Astrocyte of the cerebellum (primary cell): Measurements from ENCODE around the gene COPZ2.
"Not testable (repeated sequence)": the region's sequence is repeated elsewhere in the genome, so short reads cannot be mapped to it uniquely, and the experiment has no call there.

Experiments used
- DNase-seq: peaks from one replicate; pipeline ENCODE4 v3.0.0-alpha.2; 2011; ENCODE audit warnings: low read depth
- H3K4me3 ChIP-seq: 2 replicates; pipeline ENCODE4 v1.5.1; 2011; ENCODE audit warnings: mild to moderate bottlenecking, low read depth, low read length, moderate library complexity
- in situ Hi-C: cut with HindIII; loops from 2 replicates; pipeline ENCODE4 v1.10.0; 2017; ENCODE audit warnings: low sequenced_read_pairs
- TF ChIP-seq, protein P1 (sequence below): IDR thresholded peaks from 2 replicates; pipeline ENCODE4 v1.5.1; 2012; ENCODE audit warnings: low read length, low read depth, moderate library complexity, mild to moderate bottlenecking; ENCODE audit errors: missing control alignments

The COPZ2 gene

DNA sequence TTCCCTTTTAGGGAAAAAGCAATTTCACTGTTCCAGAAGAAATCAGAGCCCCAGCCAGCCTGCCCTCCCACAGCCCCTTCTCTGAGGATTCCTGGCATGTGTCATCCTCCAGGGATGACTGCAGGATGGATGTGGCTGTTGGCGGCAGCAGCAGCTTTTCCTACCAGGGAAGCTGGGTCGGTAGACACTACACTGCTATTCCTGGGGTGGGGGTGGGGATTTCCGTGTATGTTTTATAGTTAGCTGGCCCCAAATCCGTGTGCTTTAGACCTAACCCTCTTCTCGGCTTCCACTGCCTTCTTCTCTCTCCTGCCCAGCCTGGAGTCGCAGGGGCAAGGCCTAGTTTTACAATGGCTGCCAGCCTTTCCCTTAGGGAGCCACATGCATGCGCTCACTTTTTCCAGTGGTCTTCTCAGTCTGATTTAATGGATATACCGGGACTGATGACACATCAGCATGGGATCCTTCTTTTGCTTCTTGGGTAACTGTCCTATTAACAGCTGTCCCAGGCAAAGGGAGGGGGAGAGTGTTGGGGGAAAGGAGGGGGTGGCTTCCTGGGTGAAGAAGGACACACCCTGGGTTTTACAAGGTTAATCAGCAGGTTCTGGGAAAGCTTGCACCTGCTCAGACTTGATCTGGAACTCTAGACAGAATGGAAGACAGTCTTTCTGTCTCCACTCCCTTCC, 7.9 kb upstream of the COPZ2 start:
- TF ChIP-seq, protein P1, sequence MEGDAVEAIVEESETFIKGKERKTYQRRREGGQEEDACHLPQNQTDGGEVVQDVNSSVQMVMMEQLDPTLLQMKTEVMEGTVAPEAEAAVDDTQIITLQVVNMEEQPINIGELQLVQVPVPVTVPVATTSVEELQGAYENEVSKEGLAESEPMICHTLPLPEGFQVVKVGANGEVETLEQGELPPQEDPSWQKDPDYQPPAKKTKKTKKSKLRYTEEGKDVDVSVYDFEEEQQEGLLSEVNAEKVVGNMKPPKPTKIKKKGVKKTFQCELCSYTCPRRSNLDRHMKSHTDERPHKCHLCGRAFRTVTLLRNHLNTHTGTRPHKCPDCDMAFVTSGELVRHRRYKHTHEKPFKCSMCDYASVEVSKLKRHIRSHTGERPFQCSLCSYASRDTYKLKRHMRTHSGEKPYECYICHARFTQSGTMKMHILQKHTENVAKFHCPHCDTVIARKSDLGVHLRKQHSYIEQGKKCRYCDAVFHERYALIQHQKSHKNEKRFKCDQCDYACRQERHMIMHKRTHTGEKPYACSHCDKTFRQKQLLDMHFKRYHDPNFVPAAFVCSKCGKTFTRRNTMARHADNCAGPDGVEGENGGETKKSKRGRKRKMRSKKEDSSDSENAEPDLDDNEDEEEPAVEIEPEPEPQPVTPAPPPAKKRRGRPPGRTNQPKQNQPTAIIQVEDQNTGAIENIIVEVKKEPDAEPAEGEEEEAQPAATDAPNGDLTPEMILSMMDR: no peak

DNA sequence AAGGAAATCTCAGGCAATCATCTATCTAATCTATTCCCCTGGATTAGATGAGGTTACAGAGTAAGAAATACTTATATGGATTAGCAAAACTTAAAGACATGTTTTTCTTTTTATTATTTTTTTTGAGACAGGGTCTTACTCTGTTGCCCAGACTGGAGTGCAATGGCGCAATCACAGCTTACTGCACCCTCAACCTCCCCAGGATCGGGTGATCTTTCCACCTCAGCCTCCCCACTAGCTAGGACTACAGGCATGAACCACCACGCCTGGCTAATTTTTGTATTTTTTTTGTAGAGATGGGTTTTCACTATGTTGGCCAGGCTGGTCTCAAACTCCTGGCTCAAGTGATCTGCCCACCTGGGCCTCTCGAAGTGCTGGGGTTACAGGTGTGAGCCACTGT, 7.3 kb upstream of the COPZ2 start:
- H3K4me3 ChIP-seq: no peak overlapping the region
- no peak for DNase-seq
- TF ChIP-seq, protein P1: no peak
- in situ Hi-C loops: no loop called here

More for the DNA sequence above, 7.9 kb upstream of the COPZ2 start:
- no peak overlapping the region for H3K4me3 ChIP-seq
- in situ Hi-C loops: no loop called here
- DNase-seq: no peak

DNA sequence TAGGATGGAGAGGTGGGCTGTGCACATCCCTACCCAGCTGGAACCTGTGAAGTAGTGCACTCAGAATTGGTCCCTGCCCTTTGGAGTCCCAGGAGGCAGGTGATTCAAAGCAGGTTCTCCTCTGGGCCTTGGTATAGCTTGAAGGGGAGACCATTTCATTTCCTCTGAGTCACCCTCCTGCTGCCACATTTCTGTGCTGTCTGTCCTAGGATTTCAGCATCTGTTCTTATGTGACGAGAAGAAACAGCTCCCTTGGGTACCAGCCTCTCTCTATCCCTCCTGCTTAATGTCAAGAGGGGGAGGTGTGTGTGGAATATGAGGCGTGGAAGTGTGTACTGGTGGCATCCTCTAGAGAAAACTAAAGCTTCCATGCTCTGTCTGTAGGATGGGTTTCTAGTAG, 5.6 kb upstream of the COPZ2 start:
- TF ChIP-seq, protein P1: no peak
- no peak overlapping the region for H3K4me3 ChIP-seq
- no peak for DNase-seq
- in situ Hi-C loops: no loop called here

DNA sequence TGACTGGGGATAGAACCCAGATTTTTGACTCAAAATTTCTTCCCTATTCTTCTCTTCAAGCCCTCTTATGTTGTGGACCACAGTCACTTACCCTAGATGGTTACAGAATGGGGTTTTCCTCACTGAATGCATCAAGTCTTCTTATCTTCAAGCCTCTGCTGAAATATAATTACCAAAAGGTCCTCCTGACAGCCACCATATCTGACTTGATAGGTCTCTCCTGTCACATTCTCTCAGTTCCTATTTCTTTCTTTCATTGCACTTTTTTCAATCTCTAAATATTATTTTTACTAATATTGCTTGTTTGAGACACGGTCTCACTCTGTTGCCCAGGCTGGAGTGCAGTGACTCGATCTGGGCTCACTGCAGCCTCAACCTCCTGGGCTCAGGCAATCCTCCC, 1.1 kb upstream of the COPZ2 start:
- DNase-seq: no peak
- TF ChIP-seq, protein P1: no peak
- H3K4me3 ChIP-seq: no peak overlapping the region
- in situ Hi-C loops: no loop called here

DNA sequence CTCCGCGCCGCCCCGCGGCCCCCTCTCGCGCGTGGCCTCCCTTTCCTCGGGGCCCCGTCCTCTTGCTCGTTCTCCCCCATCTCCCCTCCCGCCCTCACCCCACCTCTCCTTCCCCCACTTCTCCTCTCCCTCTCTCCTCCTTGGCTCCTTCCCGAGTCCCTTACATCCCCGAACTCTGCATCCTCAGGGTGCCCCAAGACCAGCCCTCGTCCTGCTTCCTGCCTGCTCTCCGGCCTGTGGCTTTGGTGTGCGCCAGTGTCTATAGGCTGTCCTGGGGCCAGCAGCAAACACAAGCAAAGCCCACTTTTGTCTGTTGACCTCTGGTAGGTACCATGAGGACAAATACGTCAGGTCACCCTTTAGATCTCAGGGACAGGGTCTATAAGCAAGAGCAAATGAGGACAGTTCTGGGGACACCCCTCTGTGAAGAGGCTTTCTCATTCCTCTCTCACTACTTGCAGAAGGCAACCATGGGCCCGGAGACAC, 284 bp upstream of the COPZ2 start:
- peak overlapping the region; percentile 20 for H3K4me3 ChIP-seq
- no peak for DNase-seq
- in situ Hi-C loops: no loop called here
- TF ChIP-seq, protein P1: no peak

DNA sequence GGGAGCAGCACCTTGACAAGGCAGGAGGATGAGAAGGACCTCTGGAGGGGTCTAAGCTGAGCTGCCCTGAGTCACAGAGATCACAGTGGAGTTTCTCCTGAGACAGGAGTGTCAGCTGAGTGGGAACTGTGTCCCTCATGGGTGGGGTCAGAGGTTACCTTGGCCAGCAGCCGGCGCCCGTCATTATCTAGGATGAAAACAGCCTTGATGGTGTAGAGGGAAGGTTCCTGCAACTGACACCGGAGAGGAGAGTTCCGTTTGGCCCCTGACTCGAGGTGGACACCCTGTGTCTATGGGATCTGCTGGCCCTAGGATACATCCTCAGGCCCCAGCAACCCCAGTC, 933 bp downstream of the COPZ2 start:
- peak overlapping the region; percentile 56 for H3K4me3 ChIP-seq
- TF ChIP-seq, protein P1: no peak
- DNase-seq: no peak
- in situ Hi-C loops: no loop called here

DNA sequence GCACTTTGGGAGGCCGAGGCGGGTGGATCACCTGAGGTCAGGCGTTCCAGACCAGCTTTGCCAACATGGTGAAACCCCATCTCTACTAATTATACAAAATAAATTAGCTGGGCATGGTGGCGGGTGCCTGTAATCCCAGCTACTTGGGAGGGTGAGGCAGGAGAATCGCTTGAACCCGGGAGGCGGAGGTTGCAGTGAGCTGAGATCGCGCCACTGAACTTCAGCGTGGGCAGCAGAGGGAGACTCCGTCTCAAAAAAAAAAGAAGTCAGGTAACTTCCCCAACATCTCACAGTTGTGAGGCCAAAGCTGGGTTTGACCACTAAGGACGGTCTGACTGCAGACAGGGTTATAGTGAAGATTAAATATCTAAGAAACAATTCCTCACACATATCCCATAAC, 2.9 kb downstream of the COPZ2 start:
- not testable (repeated sequence) for H3K4me3 ChIP-seq, DNase-seq
- in situ Hi-C loops: loop anchor here (5.0 kb wide), 1 partner anchor 48 kb away; no protein-coding TSS in a partner anchor
